GM12892 (cell line): ENCODE results near the gene FSD1.
A peak's percentile ranks its signal among the peaks of the same experiment; 100 is the strongest.

Source experiments
- DNase-seq: peaks from one replicate; pipeline ENCODE4 v3.0.0; 2011; ENCODE audit not compliant: insufficient read length
- FAIRE-seq: peaks from 2 replicates; lab custom pipeline; 2011; peaks lifted over from hg19 to GRCh38; lab: Jason Lieb, UNC
- POLR2A ChIP-seq: IDR thresholded peaks from 2 replicates; pipeline ENCODE4 v1.6.1; 2011; ENCODE audit warnings: low read depth, low read length, control low read depth
- POLR2AphosphoS5 ChIP-seq: IDR thresholded peaks from 2 replicates; pipeline ENCODE4 v1.6.1; 2011; ENCODE audit warnings: low read depth, low read length, control low read depth
- TAF1 ChIP-seq: IDR thresholded peaks from 2 replicates; pipeline ENCODE4 v1.6.1; 2011; ENCODE audit warnings: low read depth, mild to moderate bottlenecking, control low read depth, low read length, borderline replicate concordance

Gene FSD1

DNA sequence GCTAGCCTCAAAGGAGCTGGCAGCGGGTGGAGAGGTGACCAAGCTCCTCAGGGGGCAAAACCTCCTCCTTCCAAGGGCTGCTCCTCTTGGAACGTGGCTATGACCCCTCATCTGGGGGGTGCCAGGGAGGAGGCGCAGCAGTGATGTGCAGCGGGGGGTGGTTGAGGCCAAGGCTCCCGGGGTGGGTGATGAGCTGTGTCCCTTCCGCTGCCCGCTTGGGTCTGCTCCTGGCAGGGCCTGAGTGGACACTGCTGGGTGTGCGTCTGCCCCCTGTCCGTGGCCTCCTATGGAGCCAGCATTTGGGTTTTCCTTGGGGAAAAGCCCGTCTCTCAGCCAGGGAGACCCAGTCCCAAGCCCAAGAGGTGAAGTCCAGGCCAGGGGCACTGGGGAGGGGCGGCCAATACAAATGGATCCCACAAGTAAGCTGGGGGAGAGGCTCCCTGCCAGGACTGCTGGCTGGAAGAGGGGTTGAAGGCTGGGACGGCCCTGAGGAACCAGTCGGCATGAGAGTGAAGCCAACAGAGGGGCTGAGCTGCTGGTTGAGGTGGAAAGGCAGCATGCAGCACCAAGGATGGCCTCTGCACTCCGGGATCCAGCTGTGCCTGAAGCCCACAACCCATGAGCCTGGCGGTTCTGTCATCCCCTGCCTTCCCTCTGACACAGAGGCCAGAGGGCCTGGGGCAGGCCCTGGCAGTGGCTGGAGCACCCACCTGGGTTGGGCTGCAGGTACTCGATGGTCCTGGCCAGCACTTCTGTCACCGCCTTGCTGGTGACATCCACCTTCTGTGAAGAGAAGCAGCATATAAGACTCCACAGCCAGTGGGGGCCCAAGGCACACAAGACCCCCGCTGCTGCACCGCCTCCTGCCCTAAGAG is 61.6 kb downstream of the FSD1 start:
- TF ChIP-seq POLR2A: no peak
- no peak for TF ChIP-seq POLR2AphosphoS5
- no peak for TF ChIP-seq TAF1
- DNase-seq (no peak), FAIRE-seq (no peak)

DNA sequence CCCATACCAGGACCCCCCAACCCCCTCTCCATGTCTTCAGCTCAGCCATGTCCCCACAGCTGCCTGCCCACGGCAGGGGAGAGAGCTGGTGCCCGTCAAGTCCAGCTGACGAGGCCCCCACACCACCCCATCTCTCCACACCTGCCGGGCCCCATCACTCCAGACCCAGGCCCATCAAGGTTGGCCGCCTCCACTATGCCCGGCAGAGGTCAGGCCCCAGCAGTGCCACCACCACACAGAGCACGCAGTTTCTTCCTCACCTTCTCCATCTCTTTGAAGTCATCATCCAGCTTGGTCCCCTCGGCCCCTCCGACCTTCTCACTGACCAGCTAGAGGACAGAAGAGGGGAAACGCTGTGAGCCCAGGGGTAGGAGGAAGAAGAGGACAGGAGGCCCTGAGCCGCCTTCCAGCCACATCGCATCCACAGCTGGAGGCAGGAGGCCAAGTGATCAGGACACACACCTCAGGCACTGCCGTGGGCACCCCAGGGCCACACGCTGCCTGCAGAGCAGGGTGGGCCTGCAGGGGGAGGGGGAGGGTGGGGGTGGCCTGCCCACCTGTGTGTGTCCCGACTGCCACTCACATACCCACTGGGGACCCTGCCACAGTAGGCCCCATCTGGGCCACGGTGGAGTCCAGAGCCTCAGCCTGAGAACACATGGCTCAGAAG is 62.4 kb downstream of the FSD1 start:
- FAIRE-seq: no peak
- no peak for TF ChIP-seq TAF1
- no peak for TF ChIP-seq POLR2AphosphoS5
- no peak for TF ChIP-seq POLR2A
- DNase-seq: no peak

DNA sequence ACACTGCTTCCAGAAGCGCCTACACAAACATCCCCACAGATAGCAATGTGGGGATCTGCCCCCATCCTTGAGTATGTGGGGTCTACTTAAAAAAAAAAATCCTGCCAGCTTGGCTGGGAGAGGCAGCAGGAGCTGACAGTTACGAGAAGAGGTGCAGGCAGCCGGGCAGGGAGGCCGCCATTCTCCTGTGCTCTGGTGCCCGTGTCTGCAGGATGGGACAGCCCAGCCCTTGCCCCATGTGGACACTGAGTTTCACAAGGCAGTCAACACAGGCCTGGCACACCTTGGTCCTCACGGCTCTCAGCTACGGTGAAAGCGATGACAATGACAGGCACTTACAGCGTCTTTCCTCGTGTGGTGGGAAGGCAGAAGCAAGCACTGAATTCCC is 62.9 kb downstream of the FSD1 start:
- FAIRE-seq (no peak), DNase-seq (no peak)
- TF ChIP-seq POLR2A: no peak
- no peak for TF ChIP-seq POLR2AphosphoS5
- TF ChIP-seq TAF1: no peak

DNA sequence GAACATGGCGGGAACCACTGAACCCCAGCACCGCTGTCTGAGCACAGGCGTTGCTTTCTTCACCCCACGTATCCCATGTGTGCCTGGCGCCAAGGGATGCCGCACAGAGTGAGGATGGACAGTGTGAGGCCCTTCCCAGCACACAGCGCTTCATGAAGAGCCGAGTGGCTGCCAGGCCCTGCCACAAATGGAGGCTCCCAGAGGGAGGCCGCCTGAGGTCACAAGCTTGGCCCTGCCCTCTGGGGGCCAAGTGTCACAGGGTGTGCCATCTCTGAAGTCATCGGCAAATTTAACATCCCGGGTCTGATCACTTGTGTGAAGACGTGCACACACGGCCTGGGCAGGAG is 63.4 kb downstream of the FSD1 start:
- DNase-seq (no peak), FAIRE-seq (no peak)
- TF ChIP-seq TAF1 (no peak), POLR2AphosphoS5 (no peak), POLR2A (no peak)

DNA sequence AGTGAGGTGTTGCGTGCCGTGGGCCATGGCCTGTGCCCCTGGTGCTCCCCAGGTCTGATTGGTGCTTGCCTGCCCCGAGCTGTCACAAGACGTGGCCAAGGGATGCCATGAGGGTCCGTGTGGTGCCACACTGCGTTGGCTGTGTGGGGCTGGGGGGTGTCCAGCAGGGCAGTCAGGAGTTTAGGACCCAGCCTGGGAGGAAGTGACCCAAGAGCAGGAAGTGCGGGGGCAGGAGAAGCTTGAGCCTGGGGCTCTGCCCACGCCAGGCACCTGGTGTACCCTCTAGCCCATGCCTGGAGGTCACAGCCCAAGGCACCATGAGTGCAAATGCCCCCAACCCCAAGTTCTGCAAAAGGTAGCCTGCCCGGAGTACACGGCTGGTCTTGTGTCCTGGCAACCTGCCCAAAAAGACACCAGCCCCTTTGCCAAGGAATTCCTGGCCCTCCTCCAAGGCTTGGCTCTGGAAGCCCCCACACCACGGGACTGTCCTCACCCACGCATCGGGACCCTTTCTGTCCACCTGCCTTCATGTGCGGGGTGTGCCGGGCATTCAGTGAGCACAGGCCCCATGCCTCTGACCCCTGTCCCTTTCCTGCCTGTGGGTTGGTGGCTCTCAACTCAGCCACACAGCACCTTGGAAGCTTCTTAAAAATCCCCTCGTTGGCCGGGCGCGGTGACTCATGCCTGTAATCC is 63.9 kb downstream of the FSD1 start:
- FAIRE-seq (peak; percentile 92), DNase-seq (no peak)
- TF ChIP-seq POLR2AphosphoS5: no peak
- no peak for TF ChIP-seq TAF1
- no peak for TF ChIP-seq POLR2A

DNA sequence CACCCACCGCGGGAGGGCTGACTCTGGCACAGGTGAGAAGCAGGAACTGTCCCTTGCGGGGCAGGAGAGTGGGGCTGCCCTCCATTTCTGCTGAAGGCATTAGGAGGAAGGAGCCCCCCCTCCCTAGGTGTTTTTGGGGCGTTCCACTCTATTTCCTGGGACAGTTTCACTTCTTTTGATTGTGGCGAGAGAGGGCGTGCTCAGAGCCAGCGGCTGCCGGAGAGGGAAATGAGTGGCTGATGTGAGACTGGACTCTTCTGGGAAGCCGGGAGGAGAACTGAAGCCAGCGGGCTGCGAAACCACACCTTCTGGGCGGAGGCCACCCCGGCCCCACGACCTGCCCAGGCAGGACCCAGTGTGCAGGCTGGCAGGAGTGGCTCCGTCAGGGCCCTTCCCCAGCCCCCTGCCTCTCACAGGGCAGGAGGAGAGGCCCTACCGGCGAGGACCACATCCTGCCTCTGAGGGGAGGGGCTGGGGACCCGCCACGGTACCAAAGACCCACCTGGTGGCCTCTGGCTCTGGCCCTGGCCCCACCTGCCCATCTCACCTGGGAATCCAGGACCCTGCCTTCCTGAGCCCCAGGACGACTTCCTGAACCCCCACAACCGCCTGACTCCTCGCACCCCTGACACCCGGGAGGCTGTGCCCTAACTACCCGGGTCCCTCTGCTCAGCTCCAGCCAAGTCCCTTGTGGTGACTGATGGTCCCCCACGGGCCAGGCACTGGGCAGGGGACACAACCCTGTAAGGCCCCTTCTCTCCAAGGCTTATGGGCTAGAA is 64.9 kb downstream of the FSD1 start:
- no peak for FAIRE-seq

DNA sequence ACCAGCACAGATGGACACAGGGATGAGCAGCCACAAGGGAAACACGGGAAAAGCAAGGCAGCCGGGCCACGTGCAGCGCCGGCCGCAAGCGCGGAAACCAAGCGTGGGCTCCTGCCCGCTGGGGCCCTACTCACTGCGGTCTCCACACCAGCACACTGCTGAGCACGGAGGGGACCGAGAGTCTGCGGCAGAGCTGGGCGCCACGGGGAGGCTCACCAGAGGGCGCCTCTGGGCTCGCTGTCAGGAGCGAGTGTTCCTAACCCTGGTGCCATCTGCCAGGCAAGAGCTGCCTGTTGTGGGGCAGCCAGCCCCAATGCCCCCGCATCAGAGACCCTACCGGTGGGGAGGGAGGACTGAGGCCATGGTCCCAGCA is 65.5 kb downstream of the FSD1 start:
- peak; percentile 59 for DNase-seq
- peak; percentile 97 for FAIRE-seq
- no peak; the same call in 1 of the 2 replicates for TF ChIP-seq POLR2A
- TF ChIP-seq TAF1: no peak
- peak; percentile 56; the same call in 1 of the 2 replicates for TF ChIP-seq POLR2AphosphoS5

More for the DNA sequence above, 64.9 kb downstream of the FSD1 start:
- peak; percentile 64 for DNase-seq
- TF ChIP-seq POLR2AphosphoS5 (no peak), TAF1 (no peak), POLR2A (no peak; the same call in none of the 2 replicates)

DNA sequence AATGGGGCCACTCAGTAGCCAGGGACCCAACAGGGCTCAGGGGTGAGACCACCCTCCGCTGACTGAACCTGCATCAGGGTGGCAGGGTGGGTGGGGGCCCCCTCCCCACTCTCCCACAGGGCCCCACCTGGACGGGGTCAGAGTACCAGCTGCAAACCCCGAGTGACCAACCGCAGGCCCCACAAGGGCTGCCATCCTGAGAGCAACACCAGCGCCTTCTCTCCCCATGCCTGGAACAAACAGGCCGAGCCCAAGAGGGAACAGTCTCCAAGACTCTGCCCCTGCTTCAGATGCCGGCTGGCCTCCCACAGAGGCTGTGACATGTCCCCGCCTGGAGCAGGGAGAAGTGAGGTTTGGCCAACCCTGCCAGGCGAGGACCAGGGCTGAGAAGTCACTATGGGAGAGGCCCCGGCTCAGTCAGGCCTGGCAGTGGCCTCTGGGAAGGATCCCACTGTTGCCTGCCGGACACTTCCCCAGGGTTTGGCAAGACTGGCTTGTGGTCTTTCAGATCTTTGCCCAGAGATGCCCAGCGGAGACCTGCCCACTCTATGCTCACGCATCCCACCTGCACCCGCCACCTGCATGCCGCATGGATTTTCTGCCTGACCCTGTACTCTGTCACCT is 66.1 kb downstream of the FSD1 start:
- DNase-seq (no peak), FAIRE-seq (no peak)
- TF ChIP-seq POLR2A: no peak; the same call in 1 of the 2 replicates
- TF ChIP-seq TAF1: no peak
- TF ChIP-seq POLR2AphosphoS5: no peak

DNA sequence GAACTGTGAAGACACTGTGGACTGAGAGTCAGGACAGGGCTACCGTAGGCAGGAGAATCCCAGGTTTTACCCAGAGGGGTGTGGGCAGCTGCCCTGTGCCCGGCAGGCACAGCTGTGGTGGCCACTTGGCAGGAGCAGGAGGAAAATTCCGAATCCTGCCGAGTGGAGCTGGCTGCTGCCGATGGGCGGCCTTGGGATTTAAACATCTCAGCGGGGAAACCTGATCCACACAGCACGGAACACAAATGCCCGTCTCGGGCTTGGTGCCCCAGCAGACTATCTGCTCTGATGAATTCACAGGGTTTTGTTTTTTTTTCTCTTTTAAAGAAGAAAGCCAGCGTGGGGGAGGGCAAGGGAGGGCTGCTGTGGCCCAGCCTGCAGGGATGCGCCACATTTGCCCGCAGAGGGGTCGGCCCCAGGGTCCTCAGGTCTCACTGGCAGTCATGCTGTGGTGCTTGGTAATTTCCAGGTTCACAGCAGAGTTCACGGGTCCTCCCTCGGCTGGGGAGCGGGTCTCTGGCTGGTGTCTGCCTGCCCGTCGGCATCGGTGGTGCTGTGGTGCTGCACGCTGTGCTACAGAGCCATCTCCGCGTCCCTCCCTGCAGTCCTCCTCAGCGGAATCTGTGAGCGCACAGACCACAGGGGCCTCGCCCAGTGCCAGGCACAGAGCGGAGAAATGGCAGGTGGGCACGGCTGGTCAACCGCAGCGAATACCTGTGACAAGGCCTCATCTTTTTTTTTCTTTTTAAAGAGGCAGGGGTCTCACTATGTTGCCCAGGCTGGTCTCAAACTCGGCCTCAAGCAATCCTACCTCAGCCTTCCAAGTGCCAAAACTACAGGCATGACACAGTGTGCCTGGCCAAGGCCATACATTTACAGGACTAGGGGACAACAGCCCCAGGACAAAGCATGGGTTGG is 67.1 kb downstream of the FSD1 start:
- no peak for TF ChIP-seq POLR2AphosphoS5
- no peak for TF ChIP-seq POLR2A
- no peak for TF ChIP-seq TAF1
- DNase-seq: no peak
- no peak for FAIRE-seq
